Measurements from ENCODE around the gene TMEM256.

DNA sequence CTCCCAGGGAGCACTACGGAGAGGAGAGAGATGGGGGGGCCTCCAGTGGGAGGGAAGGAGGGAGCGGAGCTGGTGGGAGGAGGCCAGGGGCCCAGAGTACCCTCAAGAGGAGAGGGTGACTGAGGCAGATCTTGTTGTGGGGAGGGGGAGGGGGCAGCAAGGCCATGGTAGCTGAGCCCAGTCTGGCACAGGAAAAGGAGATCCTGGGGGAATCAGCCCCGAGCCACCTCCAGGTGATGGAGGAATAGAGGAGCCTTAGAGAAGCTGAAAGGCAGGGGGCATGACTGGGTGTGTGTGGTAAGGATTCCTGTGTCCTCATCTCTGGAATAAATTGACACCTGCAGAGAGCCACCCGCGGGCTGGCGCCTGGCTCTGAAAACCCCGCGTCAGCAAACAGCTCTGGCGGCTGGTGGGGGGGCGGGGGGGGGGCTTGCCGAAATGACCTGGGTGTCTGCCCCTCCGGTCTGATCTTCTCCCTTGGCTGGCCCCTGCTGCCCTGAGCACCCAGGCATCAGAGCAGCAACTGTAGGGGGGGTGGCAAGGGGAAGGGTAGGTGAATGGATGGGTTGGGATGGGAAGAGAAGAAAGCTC lies 2.4 kb upstream of the TMEM256 start:
- TF ChIP-seq, protein P1, sequence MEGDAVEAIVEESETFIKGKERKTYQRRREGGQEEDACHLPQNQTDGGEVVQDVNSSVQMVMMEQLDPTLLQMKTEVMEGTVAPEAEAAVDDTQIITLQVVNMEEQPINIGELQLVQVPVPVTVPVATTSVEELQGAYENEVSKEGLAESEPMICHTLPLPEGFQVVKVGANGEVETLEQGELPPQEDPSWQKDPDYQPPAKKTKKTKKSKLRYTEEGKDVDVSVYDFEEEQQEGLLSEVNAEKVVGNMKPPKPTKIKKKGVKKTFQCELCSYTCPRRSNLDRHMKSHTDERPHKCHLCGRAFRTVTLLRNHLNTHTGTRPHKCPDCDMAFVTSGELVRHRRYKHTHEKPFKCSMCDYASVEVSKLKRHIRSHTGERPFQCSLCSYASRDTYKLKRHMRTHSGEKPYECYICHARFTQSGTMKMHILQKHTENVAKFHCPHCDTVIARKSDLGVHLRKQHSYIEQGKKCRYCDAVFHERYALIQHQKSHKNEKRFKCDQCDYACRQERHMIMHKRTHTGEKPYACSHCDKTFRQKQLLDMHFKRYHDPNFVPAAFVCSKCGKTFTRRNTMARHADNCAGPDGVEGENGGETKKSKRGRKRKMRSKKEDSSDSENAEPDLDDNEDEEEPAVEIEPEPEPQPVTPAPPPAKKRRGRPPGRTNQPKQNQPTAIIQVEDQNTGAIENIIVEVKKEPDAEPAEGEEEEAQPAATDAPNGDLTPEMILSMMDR (IDR thresholded peaks at IDR 0.05), result no peak
- TF ChIP-seq POLR2A (IDR thresholded peaks at IDR 0.05), result no peak

Data from ovary (tissue), 3 donors.